Peyer's patch (tissue), 4 donors: Measurements from ENCODE around the gene CIAO1. TPM values are rescaled to one million over a fixed set of nuclear protein-coding genes. Genes with fewer than 3 reads are reported as not detected.
"Not testable (repeated sequence)": the region's sequence is repeated elsewhere in the genome, so short reads cannot be mapped to it uniquely, and the experiment has no call there.

ENCODE experiments used
- DNase-seq, 3 donors: peaks; one replicate each; pipeline ENCODE4 v3.0.0-alpha.2; 2017 to 2019
- H3K27ac ChIP-seq, 4 donors: fragments of 200-600 bp; sonication (generic); one replicate each; pipeline ENCODE4 v1.5.1; 2016 to 2019
- H3K27me3 ChIP-seq, 2 donors: fragments of 200-600 bp; sonication (generic); one replicate each; pipeline ENCODE4 v1.5.1; 2019
- H3K36me3 ChIP-seq, 3 donors: fragments of 200-600 bp; sonication (generic); one replicate each; pipeline ENCODE4 v1.5.1; 2016 to 2019
- H3K4me1 ChIP-seq, 4 donors: fragments of 200-600 bp; sonication (generic); one replicate each; pipeline ENCODE4 v1.5.1; 2016 to 2019
- H3K4me3 ChIP-seq, 4 donors: fragments of 200-600 bp; sonication (generic); 1 replicate in 3 of 4; 2 replicates in 1 of 4; pipeline ENCODE4 v1.5.1; 2016 to 2019; ENCODE audit warnings: mild to moderate bottlenecking in 1 of 4
- H3K9me3 ChIP-seq, 4 donors: fragments of 200-600 bp; sonication (generic); one replicate each; pipeline ENCODE4 v1.5.1; 2016 to 2019; ENCODE audit warnings: mild to moderate bottlenecking in 1 of 4
- CTCF ChIP-seq, 6 experiments: fragments of 450-650 bp in 4 of 6; fragments of 200-600 bp in 2 of 6; sonication (generic) in 1 of 6; IDR thresholded peaks; one replicate each; pipeline ENCODE4 v1.5.1; 2017 to 2019; ENCODE audit warnings: antibody characterized with exemption in 6 of 6, mild to moderate bottlenecking in 3 of 6, moderate library complexity in 1 of 6
- POLR2A ChIP-seq, 2 donors: fragments of 450-650 bp; IDR thresholded peaks; one replicate each; pipeline ENCODE4 v1.5.1; 2017; ENCODE audit warnings: antibody characterized with exemption in 2 of 2, mild to moderate bottlenecking in 2 of 2, moderate library complexity in 2 of 2
- total RNA-seq, 4 donors: library from RNA; depleted of rRNA; stranded (reverse); fragments of >200 nt; gene quantifications; one replicate each; pipeline ENCODE4 v1.1.0, GENCODE V29; 2016

CIAO1 gene
- total RNA-seq: 100 to 1,000 TPM; 131 to 189 (median 154) TPM

- Histone ChIP-seq H3K4me1 (peaks cover 4 to 46% (median 18%) of the 10 kb centered on the region in 4 donors), H3K36me3 (peaks cover 0 to 37% (median 0%) of the 10 kb centered on the region in 3 donors)
Measured at GRCh38 chr2:96265840-96266679, at the start of gene CIAO1, which contains the start of gene TMEM127. TSS of gene CIAO1 (plus strand) at chr2:96266225. CDS start at chr2:96266351, 126 bp downstream. TSS of gene TMEM127 (minus strand) at chr2:96265997. CDS start at chr2:96265381, 616 bp downstream.

GRCh38 chr2:96218508-96219131, 47.4 kb upstream of the CIAO1 start:
- Histone ChIP-seq H3K4me1 (no peaks in the 10 kb centered on the region), H3K27me3 (no peaks in the 10 kb centered on the region), H3K36me3 (no peaks in the 10 kb centered on the region), H3K27ac (no peak overlapping the region), H3K4me3 (no peak overlapping the region), H3K9me3 (no peaks in the 10 kb centered on the region)
- DNase-seq: no peak
- TF ChIP-seq POLR2A (IDR thresholded peaks at IDR 0.05) (no peak), CTCF (IDR thresholded peaks at IDR 0.05) (no peak)

More at GRCh38 chr2:96265840-96266679, at the start of gene CIAO1, which contains the start of gene TMEM127:
- H3K27me3 ChIP-seq: no peaks in the 10 kb centered on the region
- peak; percentile 91 to 92 for TF ChIP-seq POLR2A (IDR thresholded peaks at IDR 0.05)
- TF ChIP-seq CTCF (IDR thresholded peaks at IDR 0.05): peak in 4 of 6 experiments; percentile 14 to 57 (median 40)
- peak within 1 kb of the TSS; percentile 72 to 90 (median 82) for H3K4me3 ChIP-seq
- peak within 1 kb of the TSS; percentile 91 to 96 (median 93) for H3K27ac ChIP-seq
- DNase-seq: peak; percentile 98 to 99 (median 98)
- H3K9me3 ChIP-seq: no peaks in the 10 kb centered on the region

GRCh38 chr2:96219959-96220358, 46.1 kb upstream of the CIAO1 start:
- not testable (repeated sequence) for H3K27ac ChIP-seq, H3K9me3 ChIP-seq, H3K4me3 ChIP-seq, H3K36me3 ChIP-seq, H3K27me3 ChIP-seq, H3K4me1 ChIP-seq, DNase-seq

- not testable (repeated sequence) for H3K9me3 ChIP-seq, H3K4me1 ChIP-seq, H3K4me3 ChIP-seq, H3K36me3 ChIP-seq, DNase-seq, H3K27ac ChIP-seq, H3K27me3 ChIP-seq
Measured at GRCh38 chr2:96221106-96221505, 44.9 kb upstream of the CIAO1 start.

- Histone ChIP-seq H3K4me3 (no peak overlapping the region), H3K9me3 (no peaks in the 10 kb centered on the region), H3K27me3 (no peaks in the 10 kb centered on the region), H3K36me3 (no peaks in the 10 kb centered on the region), H3K27ac (peak overlapping the region in 1 of 4 donors; percentile 35), H3K4me1 (no peaks in the 10 kb centered on the region)
- no peak for TF ChIP-seq CTCF (IDR thresholded peaks at IDR 0.05)
- no peak for TF ChIP-seq POLR2A (IDR thresholded peaks at IDR 0.05)
- no peak for DNase-seq
Measured at GRCh38 chr2:96225016-96225533, 41.0 kb upstream of the CIAO1 start.

GRCh38 chr2:96231316-96231715, 34.7 kb upstream of the CIAO1 start:
- no peaks in the 10 kb centered on the region for H3K36me3 ChIP-seq
- DNase-seq: no peak
- H3K9me3 ChIP-seq: no peaks in the 10 kb centered on the region
- H3K4me3 ChIP-seq: no peak overlapping the region
- no peaks in the 10 kb centered on the region for H3K4me1 ChIP-seq
- no peak overlapping the region for H3K27ac ChIP-seq
- H3K27me3 ChIP-seq: no peaks in the 10 kb centered on the region
- TF ChIP-seq POLR2A (IDR thresholded peaks at IDR 0.05) (no peak), CTCF (IDR thresholded peaks at IDR 0.05) (no peak)
